Activated CD8-positive, alpha-beta memory T cell treated with anti-CD3 and anti-CD28 coated beads for 1 hour (primary cell): ENCODE data around the gene RRP15.

Experiments
- DNase-seq, 2 donors: peaks; one replicate each; pipeline ENCODE4 v3.0.0-alpha.2; 2020; ENCODE audit warnings: low read depth in 1 of 2; ENCODE audit errors: extremely low read depth in 1 of 2

RRP15 gene

GRCh38 chr1:218357893-218358232 is 72.8 kb downstream of the RRP15 start:
- no peak for DNase-seq

- DNase-seq: no peak
These were observed 76.4 kb downstream of the RRP15 start for GRCh38 chr1:218361298-218362065.

GRCh38 chr1:218362418-218363076 is 77.5 kb downstream of the RRP15 start:
- no peak for DNase-seq

DNA sequence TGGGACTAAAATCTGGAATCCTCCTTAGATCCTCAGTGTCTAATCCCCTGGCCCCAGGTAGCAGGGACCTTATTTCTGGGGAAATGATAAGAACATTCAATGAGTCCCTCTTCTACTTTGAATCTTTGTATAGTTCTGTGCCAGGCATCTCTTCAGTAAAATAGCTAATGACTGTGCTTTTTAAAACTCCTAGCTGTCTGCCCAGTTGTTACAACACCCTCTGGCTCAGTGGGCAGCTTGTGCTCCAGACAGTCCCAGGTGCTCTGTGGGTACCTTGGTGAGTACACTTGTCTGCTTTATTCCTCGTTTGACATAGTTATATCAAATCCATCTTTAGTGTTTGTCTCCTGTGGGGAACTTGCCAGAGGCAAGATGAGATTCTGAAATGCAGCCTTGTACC is 78.0 kb downstream of the RRP15 start:
- DNase-seq: no peak

DNA sequence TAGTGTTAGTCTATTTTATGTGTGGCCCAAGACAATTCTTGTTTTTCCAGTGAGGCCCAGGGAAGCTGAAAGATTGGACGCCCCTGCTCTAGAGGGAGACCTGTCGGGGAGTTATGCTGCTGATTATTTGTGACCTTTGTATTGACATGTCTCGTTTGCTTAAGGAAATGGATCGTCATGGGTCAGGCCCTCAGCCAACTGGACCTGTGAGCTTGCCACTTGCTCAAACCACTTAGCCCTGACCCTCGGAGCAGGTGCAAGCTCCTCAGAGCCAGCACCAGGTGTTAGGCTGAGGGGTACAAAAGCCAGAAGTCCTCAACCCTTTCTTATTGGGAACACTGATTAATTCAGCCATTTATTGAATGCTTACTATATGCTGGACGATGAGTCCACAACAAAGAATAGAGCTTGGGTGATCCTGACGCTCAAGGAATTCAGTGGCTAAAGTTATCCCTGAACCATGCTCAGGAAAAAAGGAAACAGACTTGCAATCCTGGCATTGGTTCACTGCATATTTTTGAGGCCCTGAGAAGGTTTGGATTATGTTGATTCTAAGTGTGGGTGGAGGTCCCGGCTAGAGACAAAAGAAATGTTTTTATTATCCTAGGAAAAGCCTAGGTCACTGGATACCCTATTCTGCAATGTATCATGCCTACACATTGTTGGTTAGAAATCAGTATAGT is 79.1 kb downstream of the RRP15 start:
- DNase-seq: no peak

GRCh38 chr1:218365226-218365999 is 80.3 kb downstream of the RRP15 start:
- no peak for DNase-seq

DNA sequence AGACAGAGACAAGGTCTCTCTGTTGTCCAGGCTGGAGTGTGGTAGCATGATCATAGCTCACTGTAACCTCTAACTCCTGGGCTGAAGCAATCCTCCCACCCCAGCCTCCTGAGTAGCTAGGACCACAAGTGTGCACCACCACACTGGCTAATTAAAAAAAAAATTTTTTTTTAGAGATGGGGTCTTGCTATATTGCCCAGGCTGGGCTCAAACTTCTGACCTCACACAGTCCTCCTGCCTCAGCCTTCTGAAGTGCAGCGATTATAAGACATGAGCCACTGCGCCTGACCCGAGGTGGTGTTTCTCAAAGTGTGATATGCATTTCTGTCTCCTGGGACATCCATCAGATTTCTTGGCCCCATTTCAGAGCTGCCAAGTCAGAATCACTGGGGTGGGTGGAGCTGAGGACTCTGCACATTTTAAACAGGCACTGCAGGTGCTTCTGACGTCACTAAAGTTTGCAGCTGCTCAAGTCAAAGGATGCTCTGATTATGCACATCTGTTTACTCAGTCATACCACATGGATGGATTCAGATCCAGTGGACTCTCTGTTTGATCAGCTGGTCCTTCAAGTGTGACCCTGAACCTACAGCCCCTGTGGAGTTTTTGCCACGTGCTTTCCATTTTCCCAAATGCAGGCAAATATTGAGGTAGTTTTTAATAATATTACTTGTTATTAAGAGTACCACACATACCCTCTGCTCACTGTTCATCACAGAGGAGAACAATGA is 81.4 kb downstream of the RRP15 start:
- DNase-seq: no peak

DNA sequence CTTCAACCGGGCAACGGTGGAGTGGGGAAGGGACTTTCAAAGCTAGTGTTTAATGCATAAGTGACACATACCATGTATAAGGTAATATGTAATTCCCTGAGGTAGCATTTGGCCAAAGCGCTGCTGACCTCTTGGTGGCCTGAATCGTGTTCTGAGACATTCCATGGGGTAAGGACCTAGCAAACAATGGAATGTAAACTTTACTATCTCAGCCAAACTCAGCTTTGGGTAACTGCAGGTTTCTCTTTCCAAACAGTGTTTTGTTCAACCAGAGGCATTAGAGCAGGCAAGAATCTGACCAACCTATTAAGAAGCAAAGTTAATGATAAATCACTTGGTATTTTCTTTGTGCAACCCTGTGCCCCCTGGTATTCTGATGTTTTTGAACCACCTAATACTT is 82.0 kb downstream of the RRP15 start:
- DNase-seq: no peak

DNA sequence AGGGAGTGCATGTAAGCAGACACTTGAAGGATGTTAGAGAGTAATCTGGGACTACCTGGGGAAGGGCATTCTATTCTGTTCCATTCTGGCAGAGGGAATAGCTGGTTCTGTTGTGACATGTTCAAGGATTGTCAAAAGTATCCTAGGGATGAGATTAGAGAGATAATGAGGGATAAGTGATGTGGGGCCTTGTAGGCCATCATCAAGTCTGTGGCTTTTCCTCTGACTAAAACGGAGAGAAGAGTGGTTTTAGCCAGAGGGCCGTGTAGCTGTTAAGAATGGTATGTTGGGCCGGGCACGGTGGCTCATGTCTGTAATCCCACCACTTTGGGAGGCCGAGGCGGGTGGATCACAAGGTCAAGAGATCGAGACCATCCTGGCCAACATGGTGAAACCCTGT is 83.6 kb downstream of the RRP15 start:
- no peak for DNase-seq

DNA sequence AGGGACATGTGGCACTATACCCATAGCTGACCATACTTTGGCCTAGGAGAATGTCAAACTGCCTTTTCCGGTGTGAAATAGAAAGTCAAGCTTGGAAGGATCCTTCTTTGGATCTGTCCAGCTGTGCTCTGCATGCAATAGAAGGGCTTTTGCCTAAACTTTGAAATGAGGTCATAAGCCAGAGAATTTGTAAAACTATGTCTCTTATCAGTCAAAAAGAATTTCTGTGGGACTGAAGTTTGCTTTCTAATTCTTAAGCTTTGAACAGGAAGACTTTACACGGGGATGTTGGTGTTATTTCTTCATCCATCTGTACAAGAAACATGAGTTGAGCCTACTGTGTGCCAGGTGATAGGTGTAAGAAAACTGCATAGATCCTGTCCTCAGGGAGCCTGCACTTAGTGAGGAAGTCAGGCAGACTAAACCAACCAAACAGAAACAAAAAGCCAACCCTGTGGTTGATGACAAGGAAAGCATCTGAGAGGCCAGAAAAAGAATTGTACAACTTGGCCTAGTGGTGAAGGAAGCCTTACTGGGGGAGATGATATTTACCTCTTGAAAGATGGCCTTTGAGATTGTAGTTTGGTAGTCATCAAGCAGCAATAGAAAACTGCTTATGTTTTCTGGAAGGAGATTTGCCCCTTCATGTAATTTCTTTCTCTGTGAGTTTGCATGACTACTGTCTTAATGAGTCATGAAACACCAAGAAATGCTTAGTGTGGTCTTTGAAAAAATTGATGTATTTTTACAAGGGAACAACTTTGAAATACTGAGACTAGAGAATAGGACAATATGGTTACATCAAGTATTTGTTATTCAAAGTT is 84.8 kb downstream of the RRP15 start:
- DNase-seq: no peak

- DNase-seq: no peak
These were observed 87.0 kb downstream of the RRP15 start for GRCh38 chr1:218371927-218372672.

GRCh38 chr1:218374401-218375353 is 89.6 kb downstream of the RRP15 start:
- DNase-seq: no peak

DNA sequence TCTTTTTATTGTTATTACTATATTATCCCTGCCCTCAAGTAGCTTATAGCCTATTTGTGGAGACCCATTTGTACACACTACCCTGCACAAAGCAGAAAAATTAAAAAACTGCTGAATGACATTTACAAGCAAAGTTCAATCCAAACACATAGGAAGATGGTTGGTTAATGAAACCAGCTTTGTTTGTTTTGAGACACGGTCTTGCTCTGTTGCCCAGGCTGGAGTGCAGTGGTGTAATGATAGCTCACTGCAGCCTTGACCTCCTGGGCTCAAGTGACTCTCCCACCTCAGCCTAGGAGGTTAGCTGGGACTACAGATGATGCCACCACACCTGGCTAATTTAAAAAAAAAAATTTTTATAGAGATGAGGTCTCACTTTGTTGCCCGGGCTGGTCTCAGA is 91.6 kb downstream of the RRP15 start:
- DNase-seq: no peak

DNA sequence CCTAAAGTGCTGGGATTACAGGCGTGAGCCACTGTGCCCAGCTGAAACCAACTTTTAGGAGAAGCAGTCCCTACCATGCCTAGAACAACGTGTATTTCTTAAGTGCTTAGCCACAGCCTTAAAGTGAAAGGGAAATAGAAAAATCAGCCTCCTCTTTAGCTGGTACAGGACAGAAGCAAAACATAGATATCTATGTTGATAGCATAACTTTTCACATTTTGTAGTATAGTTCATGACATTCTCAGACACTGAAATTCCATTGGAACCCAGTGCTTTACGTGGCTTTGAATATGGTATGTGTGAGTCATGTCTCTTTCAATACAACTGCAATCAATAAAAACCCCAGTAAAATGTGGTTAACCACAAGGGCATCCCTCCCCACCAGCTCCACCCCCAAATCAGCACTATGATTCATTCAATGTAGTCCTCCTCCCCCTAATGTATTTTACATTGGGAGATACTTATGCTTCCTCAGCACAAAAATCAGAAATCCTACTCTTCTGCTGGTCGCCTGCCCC is 92.1 kb downstream of the RRP15 start:
- no peak for DNase-seq

DNA sequence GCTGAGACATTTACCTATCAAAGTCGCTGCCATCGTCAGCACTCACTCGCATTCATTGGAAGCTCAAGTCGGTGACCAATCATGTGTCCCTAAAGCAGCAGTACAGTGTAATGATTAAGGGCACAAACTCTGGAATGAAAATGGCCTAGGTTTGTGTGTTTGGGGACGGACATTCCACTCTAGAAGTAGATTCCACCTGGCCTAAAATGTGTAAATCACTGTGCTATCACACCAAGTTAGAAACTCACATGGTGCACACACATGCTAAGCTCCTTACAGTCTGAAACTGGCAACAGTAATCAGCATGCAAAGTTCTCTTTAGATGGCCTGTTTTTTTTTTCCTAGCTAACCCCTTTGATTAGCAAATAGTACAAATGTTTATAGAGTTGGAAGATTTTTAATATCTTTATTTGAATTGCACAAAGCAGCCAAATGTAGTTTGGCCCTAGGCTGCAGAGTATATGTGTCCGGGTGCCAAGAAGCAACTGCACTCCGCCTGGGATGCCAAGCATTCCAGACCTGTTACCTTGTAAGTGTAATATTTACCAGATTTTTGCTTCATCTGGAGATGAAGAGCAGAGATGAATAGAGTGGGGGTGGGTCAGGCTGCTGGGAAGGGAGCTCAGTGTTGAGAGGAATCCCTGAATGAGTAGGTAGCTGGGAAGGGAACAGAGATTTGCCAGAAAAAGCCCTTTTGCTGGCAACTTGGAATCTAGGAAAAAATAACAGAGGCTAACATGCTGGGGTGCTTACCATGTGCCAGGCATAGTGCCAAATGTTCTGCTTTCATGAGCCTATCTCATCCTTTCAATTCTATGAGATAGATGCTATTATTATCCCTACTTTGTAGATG is 95.3 kb downstream of the RRP15 start:
- no peak for DNase-seq

- DNase-seq: no peak
These were observed 97.2 kb downstream of the RRP15 start for GRCh38 chr1:218382261-218382660.

GRCh38 chr1:218383051-218383450 is 98.0 kb downstream of the RRP15 start:
- no peak for DNase-seq
